K562 (cell line): ENCODE results near the gene MARK4. TPM values are rescaled to one million over a fixed set of nuclear protein-coding genes. Genes with fewer than 3 reads are reported as not detected.

Experiments used
- ARID1B ChIP-seq: fragments of 450-650 bp; IDR thresholded peaks from 2 replicates; pipeline ENCODE4 v1.6.1; 2016; ENCODE audit warnings: antibody characterized with exemption, mild to moderate bottlenecking, inconsistent platforms
- ATF1 ChIP-seq, 2 experiments: fragments of 450-650 bp in 1 of 2; IDR thresholded peaks; 2 replicates each; pipeline ENCODE4 v1.6.1; 2016; ENCODE audit warnings: missing compliant biosample characterization in 1 of 2, missing genetic modification characterization in 1 of 2
- ATF3 ChIP-seq, 2 experiments: fragments of 450-650 bp in 1 of 2; sonication (generic) in 1 of 2; formaldehyde crosslinking in 1 of 2; IDR thresholded peaks in 1 of 2; conservative IDR thresholded peaks in 1 of 2; 2 replicates each; pipeline versions ENCODE4 v1.6.1 to v1.8.1; 2016 to 2023; ENCODE audit warnings: mild to moderate bottlenecking in 2 of 2, moderate library complexity in 2 of 2, inconsistent platforms in 1 of 2, missing genetic modification reagents in 1 of 2
- ATF7 ChIP-seq: fragments of 450-650 bp; IDR thresholded peaks from 2 replicates; pipeline ENCODE4 v1.7.1; 2014; ENCODE audit warnings: mild to moderate bottlenecking, moderate library complexity
- BCOR ChIP-seq: fragments of 450-650 bp; IDR thresholded peaks from 2 replicates; pipeline ENCODE4 v1.6.1; 2016
- CBX8 ChIP-seq: fragments of 200-600 bp; sonication (generic); IDR thresholded peaks from 2 replicates; pipeline ENCODE4 v1.6.1; 2012; ENCODE audit warnings: borderline replicate concordance, mixed run types, low read depth, mild to moderate bottlenecking, moderate library complexity, mixed read lengths, low read length, control low read depth, inconsistent platforms; ENCODE audit not compliant: poor library complexity, severe bottlenecking; ENCODE audit errors: extremely low read depth
- COPS2 ChIP-seq: fragments of 450-650 bp; conservative IDR thresholded peaks from 2 replicates; pipeline ENCODE4 v1.6.1; 2016; ENCODE audit warnings: mild to moderate bottlenecking, moderate library complexity
- CREB1 ChIP-seq, 2 experiments: sonication (generic) in 1 of 2; formaldehyde crosslinking in 1 of 2; IDR thresholded peaks; 2 replicates each; pipeline versions ENCODE4 v1.6.1 to v1.8.0; 2012 to 2022; ENCODE audit warnings: inconsistent platforms in 1 of 2, mild to moderate bottlenecking in 1 of 2, missing genetic modification reagents in 1 of 2, moderate library complexity in 1 of 2
- E4F1 ChIP-seq: fragments of 250-450 bp; sonication (Bioruptor Pico); IDR thresholded peaks from 2 replicates; pipeline ENCODE4 v1.5.0; 2021; ENCODE audit warnings: mild to moderate bottlenecking, borderline replicate concordance
- EZH2 ChIP-seq: IDR thresholded peaks from 2 replicates; pipeline ENCODE4 v1.6.1; 2012; ENCODE audit warnings: low read depth, mild to moderate bottlenecking, inconsistent platforms, low read length, borderline replicate concordance
- HOMEZ ChIP-seq: fragments of 250-450 bp; sonication (Bioruptor Pico); IDR thresholded peaks from 2 replicates; pipeline ENCODE4 v1.4.0; 2020; ENCODE audit warnings: mild to moderate bottlenecking, moderate library complexity
- JUND ChIP-seq, 2 experiments: IDR thresholded peaks; 2 replicates in 1 of 2; 3 replicates in 1 of 2; pipeline ENCODE4 v1.6.1; 2011; ENCODE audit warnings: borderline replicate concordance in 2 of 2, low read depth in 2 of 2, low read length in 2 of 2, improper control_type of control experiment in 1 of 2, missing biosample characterization in 1 of 2, missing genetic modification characterization in 1 of 2, missing genetic modification reagents in 1 of 2
- SAFB ChIP-seq: fragments of 200-400 bp; formaldehyde crosslinking; IDR thresholded peaks from 2 replicates; pipeline ENCODE4 v1.6.1; 2017; ENCODE audit warnings: low read depth, low read length, borderline replicate concordance
- SMARCA5 ChIP-seq: fragments of 450-650 bp; IDR thresholded peaks from 2 replicates; pipeline ENCODE4 v1.6.1; 2016
- SMARCB1 ChIP-seq: IDR thresholded peaks from 2 replicates; pipeline ENCODE4 v1.6.1; 2011; ENCODE audit warnings: improper control_type of control experiment, low read depth; ENCODE audit not compliant: insufficient read length
- TCFL5 ChIP-seq: fragments of 250-450 bp; sonication (Bioruptor Pico); conservative IDR thresholded peaks from 2 replicates; pipeline ENCODE4 v1.6.1; 2021; ENCODE audit warnings: mild to moderate bottlenecking, moderate library complexity, matching md5 sums
- TFAM ChIP-seq: fragments of 250-450 bp; sonication (Bioruptor Pico); conservative IDR thresholded peaks from 2 replicates; pipeline ENCODE4 v1.5.0; 2021; ENCODE audit warnings: mild to moderate bottlenecking, moderate library complexity
- ZBTB7A ChIP-seq: IDR thresholded peaks from 2 replicates; pipeline ENCODE4 v1.6.1; 2011; ENCODE audit warnings: low read depth, mild to moderate bottlenecking, low read length, moderate library complexity, borderline replicate concordance; ENCODE audit not compliant: control insufficient read depth
- ZNF184 ChIP-seq: sonication (generic); formaldehyde crosslinking; IDR thresholded peaks from 2 replicates; pipeline ENCODE4 v1.5.0; 2020; ENCODE audit warnings: missing genetic modification reagents
- ZNF395 ChIP-seq: fragments of 200-800 bp; sonication (Bioruptor generic); IDR thresholded peaks from 2 replicates; pipeline ENCODE4 v1.6.1; 2017; ENCODE audit warnings: missing genetic modification characterization, missing compliant biosample characterization
- ZNF584 ChIP-seq: fragments of 200-800 bp; sonication (Bioruptor generic); IDR thresholded peaks from 2 replicates; pipeline ENCODE4 v1.6.1; 2016; ENCODE audit warnings: low read depth, mild to moderate bottlenecking, missing genetic modification characterization, missing compliant biosample characterization
- ZNF764 ChIP-seq: fragments of 250-450 bp; sonication (Bioruptor Pico); IDR thresholded peaks from 2 replicates; pipeline ENCODE4 v1.4.0; 2020; ENCODE audit warnings: low read depth, mild to moderate bottlenecking, moderate library complexity
- polyA plus RNA-seq, 8 experiments: library from polyadenylated mRNA; depleted of rRNA in 4 of 8; stranded (reverse) in 5 of 8; unstranded in 3 of 8; fragments of >200 nt; fragmentation: Nextera tagmentation in 2 of 8; fragmentation: Illumina TruSeq in 1 of 8; extraction: Ambion mirVana in 2 of 8; extraction: Trizol in 1 of 8; gene quantifications; 2 replicates each; pipeline versions ENCODE4 v1.2.1 to v1.2.3, GENCODE V29; 2011 to 2014; ENCODE audit warnings: inconsistent platforms in 1 of 8, missing spikeins in 1 of 8
- total RNA-seq, 7 experiments: library from RNA; depleted of rRNA in 6 of 7; stranded (reverse); fragments of >200 nt in 6 of 7; fragmentation: Illumina TruSeq in 2 of 7; extraction: Trizol in 2 of 7; gene quantifications; 2 replicates each; pipeline versions ENCODE4 v1.2.1 to v1.2.3, GENCODE V29; 2011 to 2021; ENCODE audit warnings: low replicate concordance in 1 of 7

Gene MARK4
- total and polyA plus RNA-seq, 9 of the 15 experiments (the other 6 are each of a cell fraction or from before 2014, with no cell fraction given) = 0.52 to 29.4 (median 8.6) TPM

GRCh38 chr19:45262570-45262969 is 11.5 kb downstream of the MARK4 start (continued):
- no peak for TF ChIP-seq E4F1
- no peak for TF ChIP-seq SMARCB1
- TF ChIP-seq COPS2 = no peak
- TF ChIP-seq SAFB = no peak
- peak; percentile 77 for TF ChIP-seq BCOR
- TF ChIP-seq ZBTB7A = no peak
- no peak for TF ChIP-seq ARID1B
- no peak for TF ChIP-seq TCFL5 (CRISPR knock-in tag)
- no peak for TF ChIP-seq HOMEZ (CRISPR knock-in tag)
- TF ChIP-seq ZNF764 = no peak
- TF ChIP-seq EZH2 = no peak
- TF ChIP-seq ATF1 (CRISPR knock-in tag; IDR thresholded peaks at IDR 0.05) = no peak
- TF ChIP-seq ATF1 (tag; IDR thresholded peaks at IDR 0.05) = peak; percentile 71
- no peak for TF ChIP-seq CREB1 (IDR thresholded peaks at IDR 0.05)
- peak; percentile 44; the same call in 1 of the 2 replicates for TF ChIP-seq CREB1 (CRISPR knock-in tag; IDR thresholded peaks at IDR 0.05)
- TF ChIP-seq JUND (IDR thresholded peaks at IDR 0.05; ENCODE audit: borderline replicate concordance, low read depth, low read length) = peak; percentile 63
- peak; percentile 40; the same call in 1 of the 3 replicates for TF ChIP-seq JUND (tag; IDR thresholded peaks at IDR 0.05; ENCODE audit: borderline replicate concordance, low read depth, low read length)
- no peak for TF ChIP-seq CBX8
- no peak for TF ChIP-seq ZNF395 (CRISPR knock-in tag)
- TF ChIP-seq TFAM = no peak
- TF ChIP-seq ATF3 (IDR thresholded peaks at IDR 0.05) = peak; percentile 93
- TF ChIP-seq ATF3 (CRISPR knock-in tag; conservative IDR thresholded peaks at IDR 0.05) = no peak
- TF ChIP-seq ZNF584 (CRISPR knock-in tag) = no peak
- TF ChIP-seq ZNF184 (CRISPR knock-in tag) = no peak
- peak; percentile 93 for TF ChIP-seq SMARCA5
- TF ChIP-seq ATF7 = peak; percentile 93
